GM21515 (cell line): ENCODE data around the gene TMEM182.
A peak's percentile ranks its signal among the peaks of the same experiment; 100 is the strongest.

Source experiments
- ATAC-seq: cut with Tn5 transposase; IDR thresholded peaks from one replicate; pipeline ENCODE4 v1.9.1; 2021; ENCODE audit not compliant: unreplicated experiment

Gene TMEM182

DNA sequence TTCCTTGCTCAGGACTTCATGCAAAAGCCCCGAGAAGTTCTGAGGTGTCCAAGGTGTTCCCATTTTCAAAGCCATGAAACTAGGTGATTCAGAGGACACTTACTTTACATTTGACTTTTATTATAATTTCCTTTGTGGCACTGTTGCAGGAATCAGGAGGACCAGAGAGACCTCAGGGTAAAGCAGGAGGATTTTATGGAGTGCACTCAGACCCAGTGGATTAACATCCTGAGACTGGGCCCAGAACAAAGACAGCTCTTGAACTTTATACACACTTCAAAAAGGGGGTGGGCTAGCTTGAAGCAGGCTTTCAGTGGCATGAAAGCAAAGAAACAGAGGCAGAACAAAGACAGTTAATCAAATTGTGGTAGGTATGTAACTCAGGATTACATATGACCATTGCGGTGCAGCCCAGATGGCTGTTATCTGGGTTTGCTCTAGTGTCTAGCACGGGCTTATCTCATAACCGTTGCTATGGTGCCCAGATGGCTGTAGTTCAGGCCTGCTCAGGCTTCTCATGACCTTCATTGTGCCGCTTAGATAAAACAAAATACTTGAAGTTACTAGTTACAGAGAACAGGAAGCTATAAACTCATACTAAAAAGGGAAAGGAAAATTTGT lies 39.4 kb downstream of the TMEM182 start:
- ATAC-seq, result no peak

DNA sequence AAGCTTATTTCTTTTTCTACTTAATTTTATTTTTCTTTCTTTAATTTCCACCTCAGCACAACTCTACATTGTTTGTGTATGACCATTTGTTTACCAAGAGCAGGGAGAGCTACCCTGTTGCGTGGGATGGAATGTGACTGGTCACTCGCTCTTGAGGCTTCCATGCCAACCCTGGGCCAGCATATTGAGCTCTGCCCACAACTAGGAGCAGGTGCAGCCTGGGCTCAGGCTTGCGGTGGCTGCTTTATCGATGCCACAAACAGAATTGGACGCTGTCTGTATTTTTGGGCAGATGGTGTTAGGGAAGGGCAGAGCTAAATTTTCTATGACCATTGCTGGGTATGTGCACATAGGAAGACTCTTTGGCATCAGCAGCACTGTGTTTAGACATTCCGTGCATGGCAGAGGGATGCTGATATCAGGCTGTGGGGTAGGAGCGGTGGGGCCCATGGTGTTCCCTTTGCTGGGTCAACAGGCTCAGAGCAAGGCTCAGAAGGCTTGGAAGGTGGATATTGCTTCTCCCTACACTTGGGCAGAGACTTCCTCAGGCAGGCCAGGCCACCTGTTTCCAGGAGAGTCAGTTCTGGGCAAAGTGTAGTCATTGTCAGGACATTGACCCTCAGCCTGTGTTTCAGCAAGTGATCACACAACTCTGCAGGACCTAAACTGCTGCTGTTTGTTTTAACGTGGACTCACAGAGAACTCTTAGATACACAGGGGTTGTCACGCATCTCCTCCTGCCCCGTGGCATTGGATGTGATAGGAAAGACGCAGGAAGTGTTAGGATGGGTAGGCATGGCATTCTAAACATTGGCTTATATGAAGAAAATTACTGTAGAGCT lies 40.2 kb downstream of the TMEM182 start:
- no peak for ATAC-seq

DNA sequence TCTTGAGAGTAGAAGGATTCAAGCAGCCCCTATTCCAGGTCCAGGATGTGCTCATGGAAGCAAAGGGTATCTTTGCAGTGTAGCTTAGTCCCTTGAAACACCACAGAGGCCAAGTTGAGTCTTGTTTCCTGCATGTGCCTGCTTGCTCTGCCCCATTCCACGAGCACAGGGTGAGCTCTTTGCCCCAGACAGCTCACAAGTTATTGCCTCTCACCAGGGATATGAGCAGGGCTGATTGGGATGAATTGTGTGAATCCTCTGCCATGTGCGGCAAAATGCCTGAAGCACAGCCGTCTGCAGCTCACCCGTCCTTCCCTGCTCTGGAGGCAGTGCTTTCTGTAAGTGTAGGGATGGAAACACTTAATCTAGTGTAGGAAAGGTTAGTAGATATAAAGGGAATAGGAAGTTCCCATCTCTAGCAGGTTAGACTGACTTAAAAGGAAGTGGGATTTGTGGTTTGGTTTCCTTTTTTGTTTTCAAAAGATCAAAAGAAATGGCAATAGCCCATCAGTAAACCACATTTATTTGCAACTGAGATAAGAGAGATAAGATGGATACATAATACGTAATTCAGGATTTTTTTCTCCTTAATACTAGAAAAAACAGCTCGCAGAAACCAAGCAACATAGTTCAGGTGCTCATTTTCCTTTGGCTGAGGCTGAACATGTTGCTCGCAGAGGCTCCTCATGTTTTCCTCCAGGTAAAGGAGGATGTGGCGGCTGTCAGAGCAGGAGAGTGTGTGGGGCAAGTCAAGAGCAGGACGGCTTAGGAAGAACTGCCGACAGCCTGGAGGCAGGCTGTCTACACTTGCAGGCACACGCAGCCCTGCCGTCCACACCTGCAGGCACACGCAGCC lies 41.4 kb downstream of the TMEM182 start:
- ATAC-seq, result no peak

DNA sequence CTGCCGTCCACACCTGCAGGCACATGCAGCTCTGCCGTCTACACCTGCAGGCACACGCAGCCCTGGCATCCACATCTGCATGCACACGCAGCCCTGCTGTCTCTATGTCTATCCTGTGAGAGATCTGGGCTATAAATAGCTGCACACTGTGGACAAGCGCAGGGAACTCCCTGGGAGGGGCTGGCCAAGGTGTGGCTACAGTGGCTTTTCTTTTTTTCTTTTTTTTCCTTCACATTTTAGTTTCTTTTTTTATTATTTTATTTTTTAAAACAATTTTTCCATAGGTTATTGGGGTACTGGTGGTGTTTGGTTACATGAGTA lies 42.0 kb downstream of the TMEM182 start:
- no peak for ATAC-seq

DNA sequence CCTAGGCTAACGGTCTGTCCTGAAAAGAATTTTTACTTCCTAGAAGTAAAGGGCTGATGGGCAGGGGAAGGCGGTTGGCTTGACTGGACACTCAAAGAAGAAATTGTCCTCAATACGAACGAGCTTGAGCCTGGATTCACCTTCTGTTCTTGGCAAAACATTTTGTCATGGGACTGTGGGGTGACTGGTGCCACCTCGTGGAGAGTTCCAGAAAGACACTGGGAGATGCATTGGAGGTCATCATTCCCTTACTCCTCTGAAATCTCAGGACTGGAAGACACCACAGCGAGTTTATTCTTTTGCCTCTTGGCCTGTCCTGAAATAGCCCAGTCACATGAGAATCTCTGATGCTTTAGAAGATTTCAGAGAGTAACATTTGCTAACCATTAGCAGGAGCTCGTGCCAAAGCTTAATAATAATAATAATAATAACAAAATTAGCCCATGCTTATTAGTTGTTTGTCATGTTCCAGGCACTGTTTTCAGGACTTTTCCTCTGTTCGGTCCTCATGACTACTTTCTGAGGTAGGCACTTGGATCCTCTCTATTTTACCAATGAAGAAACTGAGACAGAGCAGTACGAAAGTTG lies 44.5 kb downstream of the TMEM182 start:
- ATAC-seq, result peak; percentile 92

DNA sequence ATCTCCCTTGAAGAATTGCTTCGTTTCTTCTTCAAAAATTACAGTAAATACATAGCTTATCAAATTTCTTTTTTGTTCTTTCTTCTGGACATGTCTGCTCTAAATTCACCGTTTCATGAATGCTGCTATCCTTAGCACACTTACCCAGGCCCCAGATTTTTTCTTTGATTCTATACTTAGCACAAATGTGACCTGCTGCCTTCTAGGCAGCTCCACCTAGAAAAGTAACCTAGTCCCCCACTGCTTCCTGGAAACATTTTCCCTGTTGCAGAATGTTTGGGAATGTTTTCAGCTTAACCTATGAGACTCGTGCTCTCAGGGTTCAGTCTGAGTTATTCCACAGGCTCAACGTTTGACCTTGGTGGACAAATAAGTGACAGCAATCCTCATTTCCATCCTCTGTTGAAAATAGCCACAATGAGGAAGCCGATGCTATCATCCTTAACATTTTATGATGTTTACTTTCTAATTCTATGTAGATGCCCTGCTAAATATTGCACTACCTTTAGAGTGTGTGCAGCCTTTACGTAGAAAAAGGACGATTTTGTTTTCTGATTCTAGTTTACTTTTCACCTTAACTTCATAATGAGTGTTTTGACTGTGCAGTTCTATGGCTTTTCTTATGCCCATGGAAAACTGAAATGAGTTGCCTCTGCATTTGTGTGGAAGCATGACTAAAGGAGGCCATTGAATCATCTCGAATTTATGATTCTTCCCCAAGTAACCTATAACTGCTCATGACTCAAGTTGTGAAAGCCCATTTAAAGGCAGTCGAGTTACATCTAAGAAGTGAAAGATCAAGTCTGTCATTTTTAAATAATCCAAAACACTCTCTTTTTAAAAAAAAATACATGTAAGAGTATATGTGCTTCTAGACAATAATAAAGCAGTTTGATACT lies 47.7 kb downstream of the TMEM182 start:
- no peak for ATAC-seq

DNA sequence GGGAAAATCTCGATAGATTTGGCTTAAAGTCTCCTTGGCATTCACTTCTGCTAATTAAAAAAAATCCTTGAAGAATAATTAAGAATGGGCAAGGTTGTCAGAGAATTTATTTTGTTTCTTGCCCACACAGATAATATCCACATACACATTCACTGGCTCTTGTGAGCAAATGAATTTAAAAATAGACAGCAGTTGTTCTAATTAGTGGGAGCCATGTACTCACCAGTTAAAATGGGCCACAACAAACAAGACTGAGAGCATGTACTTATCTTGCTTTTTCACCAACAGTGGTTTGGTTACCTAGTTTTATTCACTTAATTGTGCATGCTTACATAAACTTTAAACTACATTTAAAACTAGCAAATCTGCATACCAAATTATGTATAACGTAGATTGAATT lies 53.5 kb downstream of the TMEM182 start:
- ATAC-seq, result no peak

DNA sequence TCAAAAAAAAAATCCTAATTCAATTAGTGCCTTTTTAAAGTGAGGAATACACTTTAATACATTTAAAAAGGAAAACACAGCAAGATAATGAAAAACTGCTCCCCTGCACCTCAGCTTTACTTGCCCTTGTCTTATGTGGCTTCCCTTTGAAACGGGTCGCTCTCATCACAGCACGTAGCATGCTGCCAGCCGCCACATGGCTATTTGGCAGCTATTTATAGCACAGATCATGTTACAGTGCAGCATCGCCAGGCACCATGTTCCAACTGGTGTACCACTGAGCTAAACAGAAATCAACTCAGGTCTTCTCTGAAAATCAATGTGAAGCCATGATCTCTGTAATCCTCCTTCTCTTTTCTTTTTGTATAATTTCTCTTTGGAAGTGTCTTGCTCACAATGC lies 65.1 kb downstream of the TMEM182 start:
- no peak for ATAC-seq

DNA sequence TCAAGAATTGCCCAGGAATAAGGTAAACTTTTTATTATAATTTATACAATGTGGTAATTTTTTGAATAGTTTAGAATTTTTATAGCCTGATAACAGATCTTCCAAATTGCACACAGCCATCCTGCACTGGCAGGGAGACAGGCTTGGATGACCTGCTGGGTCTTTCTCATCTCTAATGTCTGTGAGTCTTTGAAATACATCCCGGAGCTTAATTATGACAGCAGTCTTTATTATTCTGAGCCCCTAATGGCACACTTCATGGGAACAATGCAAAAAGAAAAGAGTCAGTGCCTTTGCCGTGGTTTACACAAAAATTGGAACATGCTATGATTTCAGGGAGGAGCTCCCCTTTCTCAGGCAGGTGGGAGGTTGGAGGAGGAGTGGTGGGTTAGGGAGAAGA lies 71.0 kb downstream of the TMEM182 start:
- ATAC-seq, result no peak

DNA sequence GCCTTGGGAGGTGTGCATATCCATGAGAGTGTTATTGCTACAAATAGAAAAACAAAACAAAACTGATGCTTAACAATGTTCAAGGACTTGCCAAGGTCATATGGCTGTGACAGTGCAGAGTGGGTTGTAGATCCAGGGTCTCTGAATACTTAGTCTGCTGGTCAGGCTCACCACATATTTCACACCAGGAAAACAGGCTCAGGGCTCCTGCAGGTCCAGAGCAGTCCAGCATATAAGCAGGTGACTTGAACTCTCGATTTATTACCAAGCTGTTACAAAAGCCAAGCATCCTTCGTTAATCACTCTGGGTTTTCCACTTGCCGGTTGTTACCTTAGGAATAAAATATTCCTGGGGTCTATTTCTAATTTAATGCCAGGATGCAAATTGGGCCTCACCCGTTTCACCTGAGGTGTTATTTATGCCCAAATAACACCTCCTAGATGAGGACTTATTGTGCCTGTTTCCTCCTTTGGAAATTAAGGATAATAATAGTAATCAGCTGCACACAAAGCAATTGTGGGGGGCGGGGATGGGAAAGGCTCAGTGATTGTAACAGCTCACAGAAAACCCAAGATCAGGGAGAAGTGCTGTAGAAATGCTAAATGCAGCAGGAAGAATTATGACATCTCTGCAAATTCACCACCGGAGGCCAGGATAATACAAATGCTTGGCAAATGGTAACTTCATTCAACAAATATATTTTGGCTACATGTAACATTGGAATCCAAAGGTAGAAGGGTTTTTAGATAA lies 72.9 kb downstream of the TMEM182 start:
- no peak for ATAC-seq

DNA sequence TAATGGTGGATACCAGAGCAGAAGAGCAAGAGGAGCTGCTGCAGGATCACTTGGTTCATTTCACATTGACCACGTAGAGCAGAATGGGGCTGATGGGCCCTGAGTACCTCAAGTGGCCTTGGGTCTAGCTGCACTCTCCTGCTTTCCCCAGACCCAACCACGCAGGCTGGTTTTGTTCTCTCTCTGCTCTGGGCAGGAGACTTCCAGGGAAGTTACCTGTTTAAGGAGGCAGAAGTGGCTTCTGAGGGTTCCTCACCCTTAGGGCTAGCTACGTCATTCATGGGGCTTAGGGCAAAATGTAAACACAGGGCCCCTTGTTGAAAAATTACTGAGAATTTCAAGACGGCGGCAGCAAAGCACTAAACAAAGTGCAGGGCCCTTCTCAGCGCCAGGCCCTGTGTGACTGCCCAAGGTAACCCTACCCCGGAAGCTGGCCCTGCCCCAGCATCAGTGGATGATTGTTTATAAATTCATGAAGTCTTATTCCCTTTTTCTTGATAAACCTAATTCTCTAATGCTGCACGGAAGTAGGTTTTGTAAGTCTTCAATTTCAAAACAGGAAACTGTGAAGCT lies 75.9 kb downstream of the TMEM182 start:
- ATAC-seq, result no peak

DNA sequence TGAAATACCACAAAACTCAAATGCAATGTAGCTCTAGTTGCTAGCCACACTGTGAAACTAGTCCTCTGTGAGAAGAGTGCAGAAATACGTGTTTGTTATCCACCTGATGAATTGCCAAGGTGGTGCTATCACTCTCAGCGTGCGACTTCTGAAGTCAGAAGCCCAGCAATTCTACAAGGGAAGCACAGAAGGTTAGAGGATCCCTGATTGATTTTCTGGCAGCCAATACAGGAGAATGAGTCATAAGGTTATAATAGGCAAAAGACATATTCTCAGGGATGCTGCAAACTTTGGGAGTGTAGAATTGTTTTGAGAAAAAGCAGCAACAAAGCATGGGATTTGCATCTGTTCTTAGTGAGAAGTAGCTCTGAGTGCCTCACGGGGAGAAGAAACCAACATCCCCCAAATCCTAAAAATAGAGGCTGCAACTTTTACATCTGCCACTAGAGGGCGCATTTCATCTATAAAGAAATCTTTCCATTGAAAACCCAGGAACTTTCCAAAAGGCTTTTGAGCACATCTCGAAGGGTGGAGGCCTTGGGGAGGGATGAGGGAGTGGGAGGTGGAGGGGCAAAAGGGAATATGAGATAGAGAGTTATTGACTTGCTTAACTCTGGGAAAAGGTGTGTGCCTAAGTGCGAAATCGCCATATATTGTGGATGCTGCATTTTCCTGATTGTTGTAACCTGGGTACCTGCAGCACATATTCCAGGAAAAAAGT lies 78.0 kb downstream of the TMEM182 start:
- ATAC-seq, result no peak

DNA sequence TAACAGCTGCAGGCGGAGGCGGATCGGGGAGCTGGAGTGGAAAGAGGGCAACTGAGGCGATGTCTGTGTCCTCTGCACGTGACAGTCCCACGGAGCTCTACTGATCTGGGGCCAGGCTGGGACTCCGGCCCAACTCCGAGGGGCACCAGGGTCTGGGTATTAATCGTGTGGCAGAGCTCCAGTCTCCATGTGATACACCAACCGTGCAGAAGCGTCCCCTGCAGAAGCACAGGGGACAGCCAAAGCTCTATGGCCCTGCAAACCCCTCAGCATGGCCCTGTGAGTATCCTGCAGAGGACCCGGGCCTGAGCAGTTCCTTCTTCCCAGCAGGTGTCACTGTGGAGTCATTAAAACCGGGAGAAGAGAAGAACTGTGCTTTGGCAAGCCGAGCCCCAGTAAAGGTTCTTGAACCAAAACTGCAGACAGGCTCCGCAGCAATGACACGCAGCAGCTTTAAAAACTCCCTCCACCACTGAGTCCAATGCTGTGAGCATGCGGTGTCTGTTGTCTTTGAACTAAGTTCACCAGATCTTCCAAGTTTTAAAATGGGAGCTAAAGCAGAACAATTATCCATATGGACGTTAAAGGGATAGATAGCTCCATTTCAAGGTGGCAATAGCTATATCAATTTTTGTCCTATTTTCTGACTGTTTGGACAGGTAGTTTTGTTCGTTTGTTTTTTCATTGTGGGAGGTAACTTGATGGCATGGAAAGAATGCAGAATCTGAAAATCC lies 79.4 kb downstream of the TMEM182 start:
- peak; percentile 71 for ATAC-seq

DNA sequence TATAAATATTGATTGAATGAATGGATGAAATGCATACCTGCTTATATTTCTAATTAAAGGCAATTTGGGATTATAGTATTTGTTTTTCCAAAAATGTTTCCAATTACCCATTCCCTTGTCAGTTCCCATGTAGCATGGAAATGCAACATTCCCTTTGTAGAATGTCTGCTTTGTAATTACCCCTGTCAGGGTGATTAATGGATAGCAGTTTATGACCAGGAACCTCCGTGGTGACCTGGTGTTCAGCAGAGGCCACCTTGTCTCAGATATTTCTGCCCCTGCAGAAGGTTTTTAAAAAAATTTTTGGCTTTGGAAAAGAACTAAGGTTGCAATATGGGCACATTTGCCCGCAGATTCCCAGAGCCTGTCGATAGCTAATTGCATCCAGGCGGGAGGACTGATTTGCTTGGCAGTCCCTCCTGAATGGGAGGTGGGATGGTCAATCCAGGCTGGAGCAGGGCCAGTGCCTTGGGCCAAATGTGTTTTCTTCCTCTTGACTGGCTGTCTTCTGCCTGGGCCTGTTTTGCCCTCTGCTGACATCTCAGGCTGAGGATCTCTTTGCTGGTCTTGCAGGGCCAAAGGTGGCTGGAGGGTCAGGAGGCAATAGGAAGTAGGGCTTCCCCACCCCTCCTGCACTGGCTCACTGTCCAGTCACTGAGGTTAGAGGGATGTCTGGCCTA lies 82.1 kb downstream of the TMEM182 start:
- ATAC-seq, result no peak

DNA sequence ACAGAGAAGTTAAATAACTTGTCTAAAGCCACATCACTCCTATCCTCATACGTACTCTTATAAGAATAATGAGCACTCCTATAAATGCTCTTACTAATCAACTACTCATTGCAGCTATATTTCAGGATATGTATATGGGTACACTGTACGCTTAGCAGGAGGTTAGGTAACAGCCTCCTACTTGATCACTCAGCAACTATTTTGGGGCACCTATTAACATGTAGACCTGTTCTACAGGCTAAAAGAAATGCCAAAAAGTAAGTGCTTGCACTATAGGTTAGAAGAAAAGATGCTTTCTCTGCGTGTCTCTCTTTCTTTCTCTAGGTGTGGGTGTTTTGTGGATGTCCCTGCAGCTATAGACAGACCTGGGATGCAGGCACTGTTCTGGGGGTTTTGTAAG lies 83.1 kb downstream of the TMEM182 start:
- no peak for ATAC-seq

DNA sequence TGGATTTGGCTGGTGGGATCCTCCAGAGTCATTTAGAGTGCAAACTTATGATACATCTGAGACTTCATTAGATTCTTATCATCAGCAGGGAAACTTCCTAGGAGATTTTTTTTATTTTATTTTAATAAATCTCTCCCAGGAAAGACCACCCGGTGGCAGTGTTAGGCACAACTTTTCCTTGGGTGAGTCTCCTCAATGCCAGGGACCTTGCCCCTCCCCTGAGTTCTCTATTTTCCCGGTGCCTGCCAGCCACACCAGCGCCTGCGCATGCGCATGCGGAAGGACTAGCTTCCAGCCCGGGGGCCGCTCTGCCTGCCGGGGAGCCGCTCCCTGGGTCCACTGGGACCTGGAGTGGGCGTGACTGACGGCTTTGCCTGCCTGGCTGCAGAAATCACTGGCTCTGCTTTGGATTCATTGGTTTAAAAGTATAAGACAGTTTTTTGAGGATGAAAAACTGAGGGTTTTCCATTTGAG lies 86.6 kb downstream of the TMEM182 start:
- ATAC-seq, result no peak

DNA sequence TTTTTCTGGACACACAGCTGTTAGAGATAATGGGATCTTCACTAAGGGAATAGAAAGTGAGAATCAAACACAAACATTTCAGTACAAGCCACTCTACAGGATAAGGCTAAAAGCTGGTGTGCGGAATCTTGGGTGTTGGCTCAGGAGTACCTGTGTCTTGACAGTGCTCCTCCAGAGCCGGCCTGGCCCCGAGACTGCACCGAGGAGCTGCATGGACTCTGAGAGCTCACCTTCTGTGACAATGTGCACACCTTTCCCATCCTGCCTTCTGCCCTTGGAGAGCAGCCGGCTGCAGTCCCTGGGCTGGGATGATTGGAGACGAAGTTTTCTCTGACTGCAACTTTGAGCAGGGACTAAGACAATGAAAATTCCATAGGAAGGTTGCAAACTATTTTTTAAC lies 89.1 kb downstream of the TMEM182 start:
- no peak for ATAC-seq
